Measurements from ENCODE around the gene TRIM46.

The TRIM46 gene

GRCh38 chr1:155171836-155172731 lies 1.6 kb upstream of the TRIM46 start:
- DNase-seq = no peak

GRCh38 chr1:155172732-155173477 lies 744 bp upstream of the TRIM46 start, which contains the start of gene KRTCAP2:
Gene KRTCAP2, minus strand, starts transcription at chr1:155173304. Its CDS starts 80 bp downstream, at chr1:155173224.
- DNase-seq = peak; percentile 93

GRCh38 chr1:155174324-155175280 lies 953 bp downstream of the TRIM46 start:
- DNase-seq = peak; percentile 35

- DNase-seq = no peak
These were observed 1.8 kb downstream of the TRIM46 start for GRCh38 chr1:155175281-155175926.

GRCh38 chr1:155175927-155176371 lies 2.3 kb downstream of the TRIM46 start:
- DNase-seq = no peak

- DNase-seq = peak; percentile 79
These were observed 3.0 kb downstream of the TRIM46 start for GRCh38 chr1:155176544-155177071.

GRCh38 chr1:155177192-155177917 lies 3.7 kb downstream of the TRIM46 start:
- DNase-seq = no peak

- DNase-seq = no peak
These were observed 4.3 kb downstream of the TRIM46 start for GRCh38 chr1:155177918-155178281.

GRCh38 chr1:155178441-155179111 lies 4.9 kb downstream of the TRIM46 start:
- no peak for DNase-seq

- DNase-seq = no peak
These were observed 5.7 kb downstream of the TRIM46 start for GRCh38 chr1:155179112-155180031.

- DNase-seq = no peak
These were observed 7.9 kb downstream of the TRIM46 start for GRCh38 chr1:155181371-155182051.

GRCh38 chr1:155182052-155182550 lies 8.5 kb downstream of the TRIM46 start:
- DNase-seq = no peak

- DNase-seq = no peak
These were observed 10.1 kb downstream of the TRIM46 start for GRCh38 chr1:155183775-155184221.

GRCh38 chr1:155184351-155184811 lies 10.7 kb downstream of the TRIM46 start:
- no peak for DNase-seq

GRCh38 chr1:155184835-155185782 lies 11.5 kb downstream of the TRIM46 start:
- no peak for DNase-seq

- DNase-seq = no peak
These were observed 12.1 kb downstream of the TRIM46 start for GRCh38 chr1:155185783-155186066.

- no peak for DNase-seq
These were observed 12.6 kb downstream of the TRIM46 start for GRCh38 chr1:155186067-155186793.
